ENCODE measurements around the gene AUH. TPM values are rescaled to one million over a fixed set of nuclear protein-coding genes. Genes with fewer than 3 reads are reported as not detected.

The AUH gene
- total RNA-seq, 1 experiment from 2014 or later: 21.7 TPM

- Histone ChIP-seq H2AFZ (ENCODE audit: low read length) (no peak overlapping the region), H4K5ac (ENCODE audit: insufficient read length, low read depth, low read length) (no peak overlapping the region), H3K18ac (ENCODE audit: insufficient read length, low read depth, low read length) (no peak overlapping the region), H3K4me1 (ENCODE audit: insufficient read depth, low read length) (peaks cover 4% of the 10 kb centered on the region), H2AK5ac (ENCODE audit: insufficient read length, low read length) (no peak overlapping the region), H3K4ac (ENCODE audit: low read depth, low read length) (no peak overlapping the region), H3K9ac (ENCODE audit: extremely low read depth, insufficient read length, low read length) (no peak overlapping the region), H4K20me1 (ENCODE audit: control insufficient read depth, insufficient read depth, insufficient read length) (no peaks in the 10 kb centered on the region), H2BK20ac (ENCODE audit: low read depth, low read length, poor library complexity, severe bottlenecking) (no peak overlapping the region), H3T11ph (ENCODE audit: low read length) (no peak overlapping the region), H4K8ac (replicated peaks; ENCODE audit: insufficient read length, low read depth, low read length) (no peak overlapping the region), H2BK5ac (ENCODE audit: insufficient read length, low read length) (no peak overlapping the region), H3K79me2 (ENCODE audit: insufficient read depth, low read length) (no peaks in the 10 kb centered on the region), H2BK15ac (ENCODE audit: low read depth, low read length) (no peak overlapping the region), H3K27me3 (ENCODE audit: insufficient read depth, low read length) (no peaks in the 10 kb centered on the region), H3K56ac (ENCODE audit: insufficient read length, low read depth, low read length) (no peak overlapping the region), H3K14ac (ENCODE audit: insufficient read depth, low read length) (no peak overlapping the region), H3K4me2 (ENCODE audit: insufficient read depth, insufficient read length, low read length) (no peak overlapping the region), H3K27ac (ENCODE audit: insufficient read length, low read depth, low read length) (no peak overlapping the region), H4K91ac (ENCODE audit: insufficient read length, low read depth, low read length) (no peak overlapping the region), H3K9me3 (ENCODE audit: control insufficient read depth, low read depth, low read length) (no peaks in the 10 kb centered on the region), H2BK120ac (ENCODE audit: low read depth, low read length, poor library complexity, severe bottlenecking) (no peak overlapping the region), H3K23me2 (ENCODE audit: insufficient read length, low read depth, low read length, poor library complexity, severe bottlenecking) (no peaks in the 10 kb centered on the region), H3K23ac (ENCODE audit: insufficient read length, low read depth, low read length) (no peak overlapping the region), H3K79me1 (ENCODE audit: insufficient read depth, low read depth, low read length, poor library complexity, severe bottlenecking) (no peaks in the 10 kb centered on the region), H2BK12ac (ENCODE audit: insufficient read length, low read depth, low read length) (no peak overlapping the region)
- Mint-ChIP-seq H3K27ac (no peak overlapping the region), H3K9me3 (no peaks in the 10 kb centered on the region), H3K4me3 (no peak overlapping the region), H3K4me1 (peaks cover 12 to 13% of the 10 kb centered on the region in 2 experiments), H3K27me3 (ENCODE audit: low read depth) (no peaks in the 10 kb centered on the region), H3K36me3 (ENCODE audit: insufficient read depth in 1 of 3, low read depth in 3 of 3) (peaks cover 4 to 15% (median 4%) of the 10 kb centered on the region in 3 experiments; a peak in 4 of 7 replicates)
- TF ChIP-seq CTCF (conservative IDR thresholded peaks at IDR 0.05): no peak
- no peak for DNase-seq
- no CpG with 5 or more reads among the region's 3 CpGs for WGBS (ENCODE audit: extremely low coverage, insufficient read length, low lambda C conversion rate)
Measured at GRCh38 chr9:91214867-91215266, 146.9 kb downstream of the AUH start.
